Subcutaneous adipose tissue (tissue), 4 donors: Measurements from ENCODE around the gene NOL3. TPM values are rescaled to one million over a fixed set of nuclear protein-coding genes. Genes with fewer than 3 reads are reported as not detected.

Source experiments
- CTCF ChIP-seq: fragments of 450-650 bp; IDR thresholded peaks from one replicate; pipeline ENCODE4 v1.5.1; 2016; ENCODE audit warnings: low read depth, mild to moderate bottlenecking, control low read depth, antibody characterized with exemption, moderate library complexity
- total RNA-seq, 4 donors: library from RNA; depleted of rRNA; stranded (reverse); fragments of >200 nt; gene quantifications; one replicate each; pipeline ENCODE4 v1.1.0, GENCODE V29; 2016

Gene NOL3
- total RNA-seq, 4 donors from 2014 or later = 22.9 to 106 (median 57.4) TPM

- no peak for TF ChIP-seq CTCF
Measured at GRCh38 chr16:67144943-67145342, 25.4 kb upstream of the NOL3 start.

- TF ChIP-seq CTCF = no peak
Measured at GRCh38 chr16:67145746-67146145, 24.6 kb upstream of the NOL3 start.

GRCh38 chr16:67146523-67147357 lies 23.6 kb upstream of the NOL3 start:
- no peak for TF ChIP-seq CTCF

- TF ChIP-seq CTCF = no peak
Measured at GRCh38 chr16:67147437-67148140, 22.7 kb upstream of the NOL3 start.

- no peak for TF ChIP-seq CTCF
Measured at GRCh38 chr16:67148221-67148620, 22.1 kb upstream of the NOL3 start.

GRCh38 chr16:67148656-67149275 lies 21.6 kb upstream of the NOL3 start:
- TF ChIP-seq CTCF = no peak

- TF ChIP-seq CTCF = no peak
Measured at GRCh38 chr16:67149276-67150046, 20.9 kb upstream of the NOL3 start.
